Measurements from ENCODE around the gene HIC1.

The HIC1 gene

GRCh38 chr17:2062571-2063183 is 7.8 kb downstream of the HIC1 start:
- Histone ChIP-seq H3K9me3 (no peaks in the 10 kb centered on the region), H3K27ac (peak overlapping the region; percentile 58 to 59), H3K27me3 (no peaks in the 10 kb centered on the region), H3K36me3 (peaks cover 18 to 94% (median 48%) of the 10 kb centered on the region in 3 donors), H3K4me1 (peaks cover 0 to 54% (median 17%) of the 10 kb centered on the region in 4 donors), H3K4me3 (no peak overlapping the region)
- DNase-seq, result no peak
- intact Hi-C loops (cut with DNase I; ENCODE audit: low total_unique reads), result no loop called here
- no peak for TF ChIP-seq CTCF (IDR thresholded peaks at IDR 0.05)

GRCh38 chr17:2063261-2064146 is 8.6 kb downstream of the HIC1 start:
- H3K9me3 ChIP-seq, result no peaks in the 10 kb centered on the region
- H3K36me3 ChIP-seq, result peaks cover 18 to 94% (median 42%) of the 10 kb centered on the region in 3 donors
- H3K27ac ChIP-seq, result peak overlapping the region; percentile 58 to 59
- peaks cover 0 to 61% (median 24%) of the 10 kb centered on the region in 4 donors for H3K4me1 ChIP-seq
- no peak overlapping the region for H3K4me3 ChIP-seq
- no peak for DNase-seq
- H3K27me3 ChIP-seq, result no peaks in the 10 kb centered on the region
- no peak for TF ChIP-seq CTCF (IDR thresholded peaks at IDR 0.05)
- intact Hi-C loops (cut with DNase I; ENCODE audit: low total_unique reads), result no loop called here

GRCh38 chr17:2064147-2064489 is 9.2 kb downstream of the HIC1 start:
- Histone ChIP-seq H3K36me3 (peaks cover 18 to 96% (median 42%) of the 10 kb centered on the region in 3 donors), H3K27me3 (no peaks in the 10 kb centered on the region), H3K4me1 (peaks cover 0 to 63% (median 25%) of the 10 kb centered on the region in 4 donors), H3K27ac (peak overlapping the region; percentile 58 to 59), H3K4me3 (no peak overlapping the region), H3K9me3 (no peaks in the 10 kb centered on the region)
- intact Hi-C loops (cut with DNase I; ENCODE audit: low total_unique reads), result no loop called here
- no peak for TF ChIP-seq CTCF (IDR thresholded peaks at IDR 0.05)
- DNase-seq, result no peak

- Histone ChIP-seq H3K9me3 (no peaks in the 10 kb centered on the region), H3K4me3 (no peak overlapping the region), H3K27me3 (no peaks in the 10 kb centered on the region), H3K27ac (peak overlapping the region; percentile 58 to 59), H3K36me3 (peaks cover 18 to 92% (median 42%) of the 10 kb centered on the region in 3 donors), H3K4me1 (peaks cover 0 to 59% (median 25%) of the 10 kb centered on the region in 4 donors)
- TF ChIP-seq CTCF (IDR thresholded peaks at IDR 0.05), result no peak
- no peak for DNase-seq
- intact Hi-C loops (cut with DNase I; ENCODE audit: low total_unique reads), result no loop called here
These were observed 9.6 kb downstream of the HIC1 start for GRCh38 chr17:2064520-2064971.

GRCh38 chr17:2064980-2065785 is 10.3 kb downstream of the HIC1 start:
- no peaks in the 10 kb centered on the region for H3K9me3 ChIP-seq
- no peaks in the 10 kb centered on the region for H3K27me3 ChIP-seq
- H3K4me3 ChIP-seq, result no peak overlapping the region
- H3K27ac ChIP-seq, result peak overlapping the region; percentile 58 to 59
- H3K36me3 ChIP-seq, result peaks cover 18 to 89% (median 38%) of the 10 kb centered on the region in 3 donors
- TF ChIP-seq CTCF (IDR thresholded peaks at IDR 0.05), result no peak
- intact Hi-C loops (cut with DNase I; ENCODE audit: low total_unique reads), result no loop called here
- H3K4me1 ChIP-seq, result peaks cover 0 to 58% (median 25%) of the 10 kb centered on the region in 4 donors
- DNase-seq, result peak in 1 of 2 donors; percentile 56
